HL-60 (cell line): ENCODE measurements around the gene MED9.

ENCODE experiments used
- DNase-seq, 2 experiments: peaks; one replicate each; pipeline ENCODE4 v3.0.0-alpha.2; 2010 to 2020; ENCODE audit warnings: low read depth in 1 of 2, low spot score in 1 of 2
- H3K27ac ChIP-seq: fragments of 250-450 bp; sonication (Bioruptor Pico); replicated peaks from 2 replicates; pipeline ENCODE4 v1.5.1; 2020; ENCODE audit warnings: mild to moderate bottlenecking, moderate library complexity
- H3K27me3 ChIP-seq: fragments of 250-450 bp; sonication (Bioruptor Pico); 2 replicates; pipeline ENCODE4 v1.5.1; 2021; ENCODE audit warnings: mild to moderate bottlenecking, moderate library complexity; ENCODE audit not compliant: insufficient read depth, poor library complexity, severe bottlenecking
- H3K4me3 ChIP-seq: replicated peaks from 2 replicates; pipeline ENCODE4 v1.5.1; 2011; ENCODE audit warnings: mild to moderate bottlenecking, control low read depth, low read length; ENCODE audit not compliant: insufficient read depth
- GABPA ChIP-seq: IDR thresholded peaks from 2 replicates; pipeline ENCODE4 v1.6.1; 2012; ENCODE audit warnings: low read depth
- POLR2AphosphoS5 ChIP-seq: IDR thresholded peaks from 2 replicates; pipeline ENCODE4 v1.6.1; 2012; ENCODE audit warnings: low read depth
- SPI1 ChIP-seq: IDR thresholded peaks from 2 replicates; pipeline ENCODE4 v1.6.1; 2012; ENCODE audit warnings: low read depth, mild to moderate bottlenecking, borderline replicate concordance
- TF ChIP-seq, protein P1 (sequence below): IDR thresholded peaks from one replicate; pipeline ENCODE4 v1.5.1; 2011; ENCODE audit warnings: low read length, control low read depth, inconsistent platforms; ENCODE audit not compliant: insufficient read depth
- TF ChIP-seq, protein P2 (sequence below): IDR thresholded peaks from 2 replicates; pipeline ENCODE4 v1.6.1; 2012; ENCODE audit warnings: low read depth; ENCODE audit not compliant: insufficient replicate concordance

The MED9 gene

DNA sequence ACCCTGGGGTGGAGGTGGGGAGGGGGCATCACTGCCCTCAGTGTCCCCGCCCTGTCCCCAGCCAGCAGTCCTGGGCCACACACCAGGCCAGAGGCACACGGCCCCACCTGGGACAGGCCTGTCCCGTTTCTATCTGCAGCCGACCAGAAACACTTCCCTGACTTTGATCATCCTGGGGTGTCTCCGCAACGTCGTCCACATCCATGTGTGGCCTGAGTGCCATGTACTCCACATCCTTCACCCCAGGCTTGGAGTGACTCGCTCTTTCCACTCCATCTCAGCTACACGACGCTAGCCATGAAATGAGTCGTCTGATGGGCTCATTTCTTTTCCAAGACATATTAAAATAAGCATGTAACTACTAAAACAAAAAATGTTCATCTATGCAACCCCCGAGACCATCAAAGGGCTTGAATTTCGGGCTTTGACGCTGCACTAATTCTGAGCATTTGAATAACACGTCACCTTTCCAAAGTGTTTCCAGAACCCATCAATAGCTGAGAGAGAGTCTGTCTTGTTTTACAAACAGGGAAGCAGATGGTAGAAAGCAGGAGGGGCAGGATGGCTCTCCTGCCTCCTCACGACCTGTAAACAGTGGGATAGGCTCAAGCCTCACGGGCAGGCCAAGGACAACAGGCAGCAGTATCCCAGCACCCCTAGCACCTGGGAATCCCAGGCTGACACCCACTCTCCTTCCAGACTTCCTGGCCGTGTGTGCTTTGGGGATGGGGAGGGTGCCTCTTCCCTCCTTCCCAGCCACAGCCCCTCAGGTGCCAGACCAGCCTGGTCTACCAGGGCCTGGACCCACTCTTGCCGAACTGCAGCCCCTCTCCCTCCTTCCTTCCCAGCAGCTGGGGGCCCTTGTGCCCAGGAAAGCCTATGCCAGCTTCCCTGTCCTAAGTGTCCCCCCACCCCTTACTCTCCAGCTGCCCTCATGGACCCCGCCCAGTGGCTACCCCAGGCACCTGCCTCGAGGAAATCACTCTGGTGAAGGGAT, 39.4 kb downstream of the MED9 start:
- DNase-seq, result no peak
- Histone ChIP-seq H3K27ac (no peak overlapping the region), H3K4me3 (no peak overlapping the region), H3K27me3 (no peaks in the 10 kb centered on the region)
- TF ChIP-seq, protein P1, sequence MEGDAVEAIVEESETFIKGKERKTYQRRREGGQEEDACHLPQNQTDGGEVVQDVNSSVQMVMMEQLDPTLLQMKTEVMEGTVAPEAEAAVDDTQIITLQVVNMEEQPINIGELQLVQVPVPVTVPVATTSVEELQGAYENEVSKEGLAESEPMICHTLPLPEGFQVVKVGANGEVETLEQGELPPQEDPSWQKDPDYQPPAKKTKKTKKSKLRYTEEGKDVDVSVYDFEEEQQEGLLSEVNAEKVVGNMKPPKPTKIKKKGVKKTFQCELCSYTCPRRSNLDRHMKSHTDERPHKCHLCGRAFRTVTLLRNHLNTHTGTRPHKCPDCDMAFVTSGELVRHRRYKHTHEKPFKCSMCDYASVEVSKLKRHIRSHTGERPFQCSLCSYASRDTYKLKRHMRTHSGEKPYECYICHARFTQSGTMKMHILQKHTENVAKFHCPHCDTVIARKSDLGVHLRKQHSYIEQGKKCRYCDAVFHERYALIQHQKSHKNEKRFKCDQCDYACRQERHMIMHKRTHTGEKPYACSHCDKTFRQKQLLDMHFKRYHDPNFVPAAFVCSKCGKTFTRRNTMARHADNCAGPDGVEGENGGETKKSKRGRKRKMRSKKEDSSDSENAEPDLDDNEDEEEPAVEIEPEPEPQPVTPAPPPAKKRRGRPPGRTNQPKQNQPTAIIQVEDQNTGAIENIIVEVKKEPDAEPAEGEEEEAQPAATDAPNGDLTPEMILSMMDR, result no peak
- no peak for TF ChIP-seq SPI1
- no peak for TF ChIP-seq GABPA
- no peak for TF ChIP-seq POLR2AphosphoS5
- TF ChIP-seq, protein P2, sequence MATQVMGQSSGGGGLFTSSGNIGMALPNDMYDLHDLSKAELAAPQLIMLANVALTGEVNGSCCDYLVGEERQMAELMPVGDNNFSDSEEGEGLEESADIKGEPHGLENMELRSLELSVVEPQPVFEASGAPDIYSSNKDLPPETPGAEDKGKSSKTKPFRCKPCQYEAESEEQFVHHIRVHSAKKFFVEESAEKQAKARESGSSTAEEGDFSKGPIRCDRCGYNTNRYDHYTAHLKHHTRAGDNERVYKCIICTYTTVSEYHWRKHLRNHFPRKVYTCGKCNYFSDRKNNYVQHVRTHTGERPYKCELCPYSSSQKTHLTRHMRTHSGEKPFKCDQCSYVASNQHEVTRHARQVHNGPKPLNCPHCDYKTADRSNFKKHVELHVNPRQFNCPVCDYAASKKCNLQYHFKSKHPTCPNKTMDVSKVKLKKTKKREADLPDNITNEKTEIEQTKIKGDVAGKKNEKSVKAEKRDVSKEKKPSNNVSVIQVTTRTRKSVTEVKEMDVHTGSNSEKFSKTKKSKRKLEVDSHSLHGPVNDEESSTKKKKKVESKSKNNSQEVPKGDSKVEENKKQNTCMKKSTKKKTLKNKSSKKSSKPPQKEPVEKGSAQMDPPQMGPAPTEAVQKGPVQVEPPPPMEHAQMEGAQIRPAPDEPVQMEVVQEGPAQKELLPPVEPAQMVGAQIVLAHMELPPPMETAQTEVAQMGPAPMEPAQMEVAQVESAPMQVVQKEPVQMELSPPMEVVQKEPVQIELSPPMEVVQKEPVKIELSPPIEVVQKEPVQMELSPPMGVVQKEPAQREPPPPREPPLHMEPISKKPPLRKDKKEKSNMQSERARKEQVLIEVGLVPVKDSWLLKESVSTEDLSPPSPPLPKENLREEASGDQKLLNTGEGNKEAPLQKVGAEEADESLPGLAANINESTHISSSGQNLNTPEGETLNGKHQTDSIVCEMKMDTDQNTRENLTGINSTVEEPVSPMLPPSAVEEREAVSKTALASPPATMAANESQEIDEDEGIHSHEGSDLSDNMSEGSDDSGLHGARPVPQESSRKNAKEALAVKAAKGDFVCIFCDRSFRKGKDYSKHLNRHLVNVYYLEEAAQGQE, result no peak

DNA sequence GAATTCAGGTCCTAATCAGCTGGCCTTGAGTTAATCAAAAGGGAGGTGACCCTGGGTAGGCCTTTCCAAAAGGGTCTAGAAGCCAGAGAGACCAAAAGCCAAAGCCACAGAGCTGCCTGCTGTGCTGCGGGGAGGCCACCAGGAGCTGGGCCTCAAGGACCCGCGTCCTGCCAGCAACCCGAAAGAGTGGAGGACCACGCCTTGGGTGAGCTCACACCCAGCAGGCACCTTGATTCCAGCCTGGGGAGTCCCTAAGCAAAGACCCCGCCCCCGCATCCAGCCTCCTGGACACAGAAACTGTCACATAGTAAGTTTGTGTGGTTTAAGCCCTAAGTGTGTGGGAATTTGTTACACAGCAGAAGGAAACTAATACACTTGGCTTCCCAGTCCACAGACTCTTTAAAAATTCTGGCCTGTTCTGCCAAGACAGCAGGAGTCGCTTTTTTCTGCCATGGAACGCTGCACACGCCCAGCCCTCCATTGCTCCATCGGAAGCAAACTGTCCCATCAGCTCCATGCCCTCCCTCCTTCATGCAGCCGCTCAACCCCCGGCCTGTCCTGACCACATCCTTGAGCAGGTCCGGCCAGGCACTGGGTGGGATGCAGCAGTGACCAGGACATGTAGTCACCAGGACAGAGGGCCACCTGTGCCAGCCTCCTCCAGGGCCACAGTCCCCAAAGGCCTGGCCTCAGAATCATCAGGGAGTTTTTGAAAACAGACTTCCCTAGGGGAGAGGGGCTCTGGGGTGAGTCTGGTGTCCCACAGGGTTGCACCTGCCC, 40.3 kb downstream of the MED9 start:
- H3K27me3 ChIP-seq, result no peaks in the 10 kb centered on the region
- no peak for DNase-seq
- no peak overlapping the region for H3K27ac ChIP-seq
- no peak overlapping the region for H3K4me3 ChIP-seq
- TF ChIP-seq, protein P1, result no peak
- TF ChIP-seq, protein P2, result no peak
- no peak for TF ChIP-seq POLR2AphosphoS5
- no peak for TF ChIP-seq SPI1
- TF ChIP-seq GABPA, result no peak

DNA sequence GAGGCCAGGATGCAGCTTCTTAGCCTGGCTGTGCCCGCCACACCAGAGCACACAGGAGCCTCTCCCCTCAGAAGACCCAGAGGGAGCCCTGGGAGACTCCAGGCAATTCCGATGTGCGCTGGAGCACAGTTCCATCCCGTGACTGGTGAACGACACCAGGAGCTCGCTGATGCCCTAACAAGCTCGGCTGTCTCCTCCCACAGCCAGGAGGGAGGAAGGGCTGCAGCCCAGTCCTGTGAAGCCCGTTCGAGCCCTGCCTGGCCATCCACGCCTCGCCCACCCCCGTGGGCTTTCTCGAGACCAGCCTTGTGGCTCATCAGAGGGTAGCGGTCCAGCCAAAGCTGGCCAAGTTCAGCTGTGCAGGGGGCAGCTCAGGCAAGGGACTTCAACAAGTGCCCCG, 41.2 kb downstream of the MED9 start:
- TF ChIP-seq, protein P2, result no peak
- TF ChIP-seq SPI1 (no peak), GABPA (no peak), POLR2AphosphoS5 (no peak)
- TF ChIP-seq, protein P1, result no peak

More for the DNA sequence above, 41.2 kb downstream of the MED9 start:
- Histone ChIP-seq H3K4me3 (no peak overlapping the region), H3K27me3 (no peaks in the 10 kb centered on the region), H3K27ac (no peak overlapping the region)
- DNase-seq, result no peak
